Upper lobe of right lung (tissue), 1 donor: ENCODE measurements around the gene GPR153. TPM values are rescaled to one million over a fixed set of nuclear protein-coding genes. Genes with fewer than 3 reads are reported as not detected.

Experiments used
- ATAC-seq: fragments of 200-7000 bp; cut with Tn5 transposase; one replicate; pipeline ENCODE4 v1.9.1; 2020; ENCODE audit warnings: mild to moderate bottlenecking, moderate library complexity
- DNase-seq: peaks from one replicate; pipeline ENCODE4 v3.0.0-alpha.2; 2020
- H3K27ac ChIP-seq: fragments of 200-600 bp; one replicate; pipeline ENCODE4 v1.8.0; 2022
- H3K27me3 ChIP-seq: fragments of 200-600 bp; one replicate; pipeline ENCODE4 v1.8.0; 2022; ENCODE audit warnings: mild to moderate bottlenecking
- H3K36me3 ChIP-seq: fragments of 200-600 bp; one replicate; pipeline ENCODE4 v1.8.0; 2022
- H3K4me1 ChIP-seq: fragments of 200-600 bp; one replicate; pipeline ENCODE4 v1.8.0; 2022
- H3K4me3 ChIP-seq: fragments of 200-600 bp; one replicate; pipeline ENCODE4 v1.8.0; 2022; ENCODE audit warnings: mild to moderate bottlenecking
- H3K9me3 ChIP-seq: fragments of 200-600 bp; one replicate; pipeline ENCODE4 v1.8.0; 2022
- CTCF ChIP-seq: fragments of 200-600 bp; IDR thresholded peaks from one replicate; pipeline ENCODE4 v1.8.0; 2022; ENCODE audit warnings: antibody characterized with exemption
- intact Hi-C: fragments of 100-400 bp; cut with DNase I; formaldehyde crosslinking; loops from one replicate; pipeline ENCODE4 v1.11.0; 2022
- total RNA-seq: library from RNA; stranded (reverse); fragmentation: NEBNext Ultra II Directional; extraction: Animal tissue kit (Norgen Biotek cat#: 25700); gene quantifications from one replicate; pipeline ENCODE4 v1.2.1, GENCODE V29; 2021
- donor health status: DM: no; HTN: yes; CAD: no; lungs with severe emphysema.

Gene GPR153
- total RNA-seq, 1 donor from 2014 or later = 16.9 TPM

- intact Hi-C loops = no loop called here
- H3K4me1 ChIP-seq = peaks cover 20% of the 10 kb centered on the region
Observed at GRCh38 chr1:6197746-6198427, 63.0 kb downstream of the GPR153 start.

More at GRCh38 chr1:6197746-6198427, 63.0 kb downstream of the GPR153 start:
- Histone ChIP-seq H3K27me3 (no peaks in the 10 kb centered on the region), H3K36me3 (peaks cover 45% of the 10 kb centered on the region), H3K9me3 (no peaks in the 10 kb centered on the region), H3K4me3 (peak overlapping the region; percentile 70), H3K27ac (no peak overlapping the region)
- TF ChIP-seq CTCF = no peak
- no peak for DNase-seq
- ATAC-seq = no peak

Other genes with a start within 250 kb of the GPR153 start
- gene KCNAB2, start 215.2 kb downstream of the GPR153 start, total RNA-seq = 60.4 TPM
- gene CHD5, start 80.8 kb downstream of the GPR153 start, total RNA-seq = 0.23 TPM
- gene RPL22, start 61.5 kb downstream of the GPR153 start, total RNA-seq = 308 TPM
- gene RNF207, start 55.0 kb downstream of the GPR153 start, total RNA-seq = 12.7 TPM
- gene ICMT, start 25.1 kb downstream of the GPR153 start, total RNA-seq = 56.9 TPM
- not detected for gene HES3, start 16.9 kb downstream of the GPR153 start, total RNA-seq
- 22.8 TPM for gene ACOT7, start 132.7 kb upstream of the GPR153 start, total RNA-seq
- 5.7 TPM for gene HES2, start 158.8 kb upstream of the GPR153 start, total RNA-seq
- gene ESPN, start 163.7 kb upstream of the GPR153 start, total RNA-seq = 4.3 TPM
- 10.0 TPM for gene TNFRSF25, start 205.1 kb upstream of the GPR153 start, total RNA-seq
- gene PLEKHG5, start 230.6 kb upstream of the GPR153 start, total RNA-seq = 12.2 TPM